Colonic mucosa (tissue), 4 donors: ENCODE data around the gene UNC80. TPM values are rescaled to one million over a fixed set of nuclear protein-coding genes. Genes with fewer than 3 reads are reported as not detected.

Experiments used
- DNase-seq: peaks from one replicate; pipeline ENCODE4 v3.0.0-alpha.2; 2020
- H3K27ac ChIP-seq: fragments of 200-600 bp; one replicate; pipeline ENCODE4 v1.8.0; 2021
- H3K27me3 ChIP-seq: fragments of 200-600 bp; one replicate; pipeline ENCODE4 v1.8.0; 2021
- H3K36me3 ChIP-seq: fragments of 200-600 bp; one replicate; pipeline ENCODE4 v1.8.0; 2021
- H3K4me1 ChIP-seq: fragments of 200-600 bp; one replicate; pipeline ENCODE4 v1.8.0; 2021; ENCODE audit warnings: mild to moderate bottlenecking
- H3K4me3 ChIP-seq: fragments of 200-600 bp; one replicate; pipeline ENCODE4 v1.8.0; 2021
- H3K9ac ChIP-seq, 2 donors: one replicate each; pipeline ENCODE4 v1.7.0; 2013; ENCODE audit warnings: control low read depth in 2 of 2, low read depth in 2 of 2, low read length in 2 of 2
- H3K9me3 ChIP-seq: fragments of 200-600 bp; one replicate; pipeline ENCODE4 v1.8.0; 2021
- CTCF ChIP-seq: fragments of 200-600 bp; IDR thresholded peaks from one replicate; pipeline ENCODE4 v1.8.0; 2022; ENCODE audit warnings: antibody characterized with exemption, mild to moderate bottlenecking
- intact Hi-C: fragments of 100-400 bp; cut with DNase I; formaldehyde crosslinking; loops from one replicate; pipeline ENCODE4 v1.14.1; 2022
- total RNA-seq, 2 donors: library from RNA; stranded (reverse); fragmentation: NEBNext Ultra II Directional in 1 of 2; extraction: Animal tissue kit (Norgen Biotek cat#: 25700) in 1 of 2; gene quantifications; one replicate each; pipeline ENCODE4 v1.2.1, GENCODE V29; 2021
- donor health status: healthy.
- donor health status: DM: no; HTN: no; CAD: no.
- donor health status: DM: no; HTN: no; CAD: no.

UNC80 gene
- total RNA-seq, 2 donors from 2014 or later, result 0.16 TPM; not detected in 1

- Histone ChIP-seq H3K4me1 (no peaks in the 10 kb centered on the region), H3K9ac (no peak overlapping the region), H3K9me3 (no peaks in the 10 kb centered on the region), H3K36me3 (no peaks in the 10 kb centered on the region), H3K4me3 (no peak overlapping the region), H3K27ac (no peak overlapping the region), H3K27me3 (peaks cover 2% of the 10 kb centered on the region)
- no peak for TF ChIP-seq CTCF
- intact Hi-C loops, result no loop called here
- no peak for DNase-seq
Observed at GRCh38 chr2:209766613-209767012, 5.0 kb upstream of the UNC80 start.

GRCh38 chr2:209767316-209767715 is 4.3 kb upstream of the UNC80 start:
- no peak for DNase-seq
- Histone ChIP-seq H3K9me3 (no peaks in the 10 kb centered on the region), H3K27me3 (peaks cover 4% of the 10 kb centered on the region), H3K36me3 (no peaks in the 10 kb centered on the region), H3K4me3 (no peak overlapping the region), H3K4me1 (no peaks in the 10 kb centered on the region), H3K27ac (no peak overlapping the region), H3K9ac (no peak overlapping the region)
- TF ChIP-seq CTCF, result no peak
- intact Hi-C loops, result no loop called here

GRCh38 chr2:209768557-209768956 is 3.1 kb upstream of the UNC80 start:
- Histone ChIP-seq H3K27me3 (peaks cover 4% of the 10 kb centered on the region), H3K36me3 (no peaks in the 10 kb centered on the region), H3K4me3 (no peak overlapping the region), H3K4me1 (no peaks in the 10 kb centered on the region), H3K9ac (no peak overlapping the region), H3K27ac (no peak overlapping the region), H3K9me3 (no peaks in the 10 kb centered on the region)
- no peak for TF ChIP-seq CTCF
- intact Hi-C loops, result no loop called here
- DNase-seq, result no peak

DNA sequence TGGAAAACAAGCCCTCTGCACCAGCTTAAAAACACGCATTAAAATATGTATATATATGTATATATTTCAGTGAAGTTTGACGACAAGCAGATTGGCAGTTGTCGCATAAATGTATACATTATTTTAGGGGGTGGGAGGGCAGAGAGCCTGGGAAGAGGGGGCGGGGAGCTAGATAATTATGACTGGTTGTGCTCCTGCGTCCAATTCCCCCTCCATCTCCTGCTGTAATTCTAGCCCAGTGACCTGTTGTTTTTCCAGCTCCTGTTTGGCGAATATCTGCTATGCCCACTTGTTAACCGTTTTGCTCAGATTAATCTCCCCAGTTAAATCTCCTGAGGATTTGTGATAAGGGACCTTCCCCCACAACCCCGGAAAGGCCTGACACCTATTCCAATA is 656 bp downstream of the UNC80 start:
- H3K27me3 ChIP-seq, result peaks cover 4% of the 10 kb centered on the region
- H3K9me3 ChIP-seq, result no peaks in the 10 kb centered on the region
- intact Hi-C loops, result no loop called here
- H3K4me1 ChIP-seq, result no peaks in the 10 kb centered on the region
- no peak overlapping the region for H3K9ac ChIP-seq
- H3K27ac ChIP-seq, result no peak overlapping the region
- no peak overlapping the region for H3K4me3 ChIP-seq
- DNase-seq, result no peak
- no peak for TF ChIP-seq CTCF
- H3K36me3 ChIP-seq, result no peaks in the 10 kb centered on the region

DNA sequence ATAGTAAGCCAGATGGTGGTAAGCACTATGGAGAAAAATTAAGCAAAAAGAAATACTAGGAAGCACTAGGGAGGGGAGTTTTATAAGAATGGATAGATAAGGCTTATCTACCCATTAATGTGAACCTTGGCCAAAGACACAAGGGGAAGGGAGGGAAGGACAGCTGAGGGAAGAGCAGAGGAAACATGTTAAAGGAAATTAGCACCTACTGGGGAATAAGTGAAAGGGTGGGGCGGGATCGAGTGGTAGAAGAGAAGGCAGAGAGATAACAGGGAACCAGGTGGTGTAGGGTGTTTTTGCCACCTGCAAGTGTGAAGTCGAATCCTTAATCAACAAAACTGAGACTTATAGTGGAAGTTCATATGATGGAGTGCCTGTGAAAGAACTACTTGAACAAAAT is 1.7 kb downstream of the UNC80 start:
- Histone ChIP-seq H3K9me3 (no peaks in the 10 kb centered on the region), H3K36me3 (no peaks in the 10 kb centered on the region), H3K4me1 (no peaks in the 10 kb centered on the region), H3K9ac (no peak overlapping the region), H3K4me3 (no peak overlapping the region), H3K27ac (no peak overlapping the region), H3K27me3 (peaks cover 4% of the 10 kb centered on the region)
- DNase-seq, result no peak
- TF ChIP-seq CTCF, result no peak
- intact Hi-C loops, result no loop called here

DNA sequence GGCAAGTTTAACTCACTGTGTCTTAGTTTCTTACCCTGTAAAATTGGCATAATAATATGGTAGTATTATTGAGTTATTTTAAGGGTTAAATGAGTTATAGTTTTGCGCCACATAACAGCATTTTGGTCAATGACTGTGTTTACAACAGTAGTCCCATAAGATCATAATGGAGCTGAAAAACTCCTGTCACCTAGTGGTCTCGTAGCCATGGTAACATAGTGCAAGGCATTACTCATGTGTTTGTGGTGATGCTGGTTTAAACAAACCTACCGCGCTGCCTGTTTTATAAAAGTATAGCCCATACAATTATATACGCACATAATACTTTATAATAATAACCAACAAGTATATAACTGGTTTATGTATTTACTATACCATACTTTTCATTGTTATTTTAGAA is 15.8 kb downstream of the UNC80 start:
- no peak overlapping the region for H3K4me3 ChIP-seq
- TF ChIP-seq CTCF, result no peak
- H3K27ac ChIP-seq, result no peak overlapping the region
- no peaks in the 10 kb centered on the region for H3K9me3 ChIP-seq
- H3K9ac ChIP-seq, result no peak overlapping the region
- H3K27me3 ChIP-seq, result no peaks in the 10 kb centered on the region
- no peak for DNase-seq
- no peaks in the 10 kb centered on the region for H3K36me3 ChIP-seq
- intact Hi-C loops, result no loop called here
- H3K4me1 ChIP-seq, result no peaks in the 10 kb centered on the region
